Keratinocyte (primary cell): ENCODE measurements around the gene ANKRD44. TPM values are rescaled to one million over a fixed set of nuclear protein-coding genes. Genes with fewer than 3 reads are reported as not detected.

ENCODE experiments used
- DNase-seq: peaks from one replicate; pipeline ENCODE4 v3.0.0-alpha.2; 2011; ENCODE audit warnings: low read depth, missing footprints, low spot score
- FAIRE-seq: peaks from 2 replicates; lab custom pipeline; 2011; peaks lifted over from hg19 to GRCh38; lab: Jason Lieb, UNC
- H2AFZ ChIP-seq: 2 replicates; pipeline ENCODE4 v1.6.0; 2012; ENCODE audit warnings: low read length, control low read depth, inconsistent platforms; ENCODE audit not compliant: control insufficient read depth
- H3K27ac ChIP-seq: 2 replicates; pipeline ENCODE4 v1.5.1; 2011; ENCODE audit warnings: low read length; ENCODE audit not compliant: control insufficient read depth, insufficient read depth
- H3K27me3 ChIP-seq: 3 replicates; pipeline ENCODE4 v1.6.0; 2011; ENCODE audit warnings: low read length; ENCODE audit not compliant: control insufficient read depth, insufficient read depth; ENCODE audit errors: extremely low read depth
- H3K36me3 ChIP-seq, 2 experiments: 2 replicates in 1 of 2; 3 replicates in 1 of 2; pipeline ENCODE4 v1.5.1; 2011; ENCODE audit warnings: low read length in 2 of 2, mild to moderate bottlenecking in 1 of 2; ENCODE audit not compliant: control insufficient read depth in 2 of 2, insufficient read depth in 2 of 2; ENCODE audit errors: extremely low read depth in 1 of 2
- H3K4me1 ChIP-seq: 3 replicates; pipeline ENCODE4 v1.5.1; 2011; ENCODE audit warnings: low read length; ENCODE audit not compliant: control insufficient read depth, insufficient read depth; ENCODE audit errors: extremely low read depth
- H3K4me2 ChIP-seq: 3 replicates; pipeline ENCODE4 v1.6.0; 2011; ENCODE audit warnings: low read depth, low read length; ENCODE audit not compliant: control insufficient read depth, insufficient read depth; ENCODE audit errors: extremely low read depth
- H3K4me3 ChIP-seq, 3 experiments: fragments of 200-600 bp in 1 of 3; sonication (generic) in 1 of 3; 2 replicates in 2 of 3; 3 replicates in 1 of 3; pipeline ENCODE4 v1.5.1; 2011 to 2016; ENCODE audit warnings: low read length in 3 of 3, mild to moderate bottlenecking in 3 of 3, control low read depth in 2 of 3, inconsistent platforms in 1 of 3, low read depth in 1 of 3, mixed read lengths in 1 of 3, mixed run types in 1 of 3, moderate library complexity in 1 of 3; ENCODE audit not compliant: control insufficient read depth in 2 of 3, insufficient read depth in 2 of 3; ENCODE audit errors: extremely low read depth in 1 of 3
- H3K79me2 ChIP-seq: 2 replicates; pipeline ENCODE4 v1.6.0; 2012; ENCODE audit warnings: low read length; ENCODE audit not compliant: control insufficient read depth, insufficient read depth
- H3K9ac ChIP-seq: 3 replicates; pipeline ENCODE4 v1.6.0; 2011; ENCODE audit warnings: low read length; ENCODE audit not compliant: control insufficient read depth, insufficient read depth; ENCODE audit errors: extremely low read depth
- H3K9me1 ChIP-seq: 3 replicates; pipeline ENCODE4 v1.6.0; 2011; ENCODE audit warnings: low read length; ENCODE audit not compliant: control insufficient read depth, insufficient read depth; ENCODE audit errors: extremely low read depth
- H3K9me3 ChIP-seq: 2 replicates; pipeline ENCODE4 v1.5.1; 2012; ENCODE audit warnings: low read depth, low read length; ENCODE audit not compliant: control insufficient read depth
- H4K20me1 ChIP-seq: 3 replicates; pipeline ENCODE4 v1.6.0; 2011; ENCODE audit warnings: low read length; ENCODE audit not compliant: control insufficient read depth, insufficient read depth; ENCODE audit errors: extremely low read depth
- EZH2 ChIP-seq: IDR thresholded peaks from one replicate; pipeline ENCODE4 v1.6.1; 2012; ENCODE audit warnings: inconsistent platforms, mild to moderate bottlenecking, low read length, moderate library complexity
- dilution Hi-C: fragments of 300-500 bp; cut with MboI; formaldehyde crosslinking; loops from one replicate; pipeline ENCODE4 v1.7.0; 2020; ENCODE audit warnings: low sequenced_read_pairs; ENCODE audit not compliant: extremely low pct_ligation_motif_present
- polyA plus RNA-seq, 5 experiments: library from polyadenylated mRNA; depleted of rRNA in 3 of 5; stranded (reverse) in 3 of 5; stranded (forward) in 1 of 5; unstranded in 1 of 5; fragments of >200 nt; gene quantifications; 1 replicate in 1 of 5; 2 replicates in 3 of 5; 3 replicates in 1 of 5; pipeline versions ENCODE4 v1.2.1 to v1.2.3, GENCODE V29; 2011 to 2012; ENCODE audit warnings: missing spikeins in 2 of 5, low read depth in 1 of 5, low replicate concordance in 1 of 5
- TF ChIP-seq, protein P1 (sequence below), 3 experiments: IDR thresholded peaks in 1 of 3; conservative IDR thresholded peaks in 1 of 3; optimal IDR thresholded peaks in 1 of 3; 2 replicates in 2 of 3; 3 replicates in 1 of 3; pipeline versions ENCODE3 to v1.5.1; 2011; ENCODE audit warnings: low read length in 3 of 3, mild to moderate bottlenecking in 3 of 3, moderate library complexity in 2 of 3, control low read depth in 1 of 3, inconsistent platforms in 1 of 3; ENCODE audit not compliant: insufficient read depth in 2 of 3; ENCODE audit errors: extremely low read depth in 1 of 3

Gene ANKRD44
- polyA plus RNA-seq, 1 donor (not counting 4 experiments of a cell fraction or from before 2014, with no cell fraction given): 0.35 TPM

DNA sequence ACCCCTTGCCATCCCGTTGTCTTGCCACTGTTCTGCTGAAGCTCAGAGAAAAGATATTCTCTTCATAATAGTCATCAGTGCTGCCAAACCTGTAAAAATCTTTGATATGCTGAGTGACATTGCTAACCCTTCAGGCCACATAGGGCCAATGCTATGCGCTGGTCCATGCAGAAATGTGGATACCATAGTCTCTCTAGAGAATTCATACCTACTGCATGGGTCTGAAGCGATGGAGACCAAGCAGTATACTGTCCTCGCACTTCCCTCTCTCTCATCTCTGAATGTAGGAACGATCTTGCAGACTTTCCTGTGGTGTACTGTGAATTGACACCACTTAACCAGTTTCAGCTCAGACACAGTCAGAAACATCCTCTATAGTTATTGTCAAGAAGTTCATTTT, 17.9 kb upstream of the ANKRD44 start:
- Histone ChIP-seq H3K4me2 (no peak overlapping the region), H3K9me1 (no peaks in the 10 kb centered on the region), H3K79me2 (no peaks in the 10 kb centered on the region), H4K20me1 (no peaks in the 10 kb centered on the region), H3K27ac (no peak overlapping the region), H3K9me3 (no peaks in the 10 kb centered on the region), H2AFZ (no peak overlapping the region), H3K4me3 (no peak overlapping the region), H3K4me1 (no peaks in the 10 kb centered on the region), H3K27me3 (no peaks in the 10 kb centered on the region), H3K9ac (no peak overlapping the region), H3K36me3 (no peaks in the 10 kb centered on the region)
- TF ChIP-seq, protein P1, sequence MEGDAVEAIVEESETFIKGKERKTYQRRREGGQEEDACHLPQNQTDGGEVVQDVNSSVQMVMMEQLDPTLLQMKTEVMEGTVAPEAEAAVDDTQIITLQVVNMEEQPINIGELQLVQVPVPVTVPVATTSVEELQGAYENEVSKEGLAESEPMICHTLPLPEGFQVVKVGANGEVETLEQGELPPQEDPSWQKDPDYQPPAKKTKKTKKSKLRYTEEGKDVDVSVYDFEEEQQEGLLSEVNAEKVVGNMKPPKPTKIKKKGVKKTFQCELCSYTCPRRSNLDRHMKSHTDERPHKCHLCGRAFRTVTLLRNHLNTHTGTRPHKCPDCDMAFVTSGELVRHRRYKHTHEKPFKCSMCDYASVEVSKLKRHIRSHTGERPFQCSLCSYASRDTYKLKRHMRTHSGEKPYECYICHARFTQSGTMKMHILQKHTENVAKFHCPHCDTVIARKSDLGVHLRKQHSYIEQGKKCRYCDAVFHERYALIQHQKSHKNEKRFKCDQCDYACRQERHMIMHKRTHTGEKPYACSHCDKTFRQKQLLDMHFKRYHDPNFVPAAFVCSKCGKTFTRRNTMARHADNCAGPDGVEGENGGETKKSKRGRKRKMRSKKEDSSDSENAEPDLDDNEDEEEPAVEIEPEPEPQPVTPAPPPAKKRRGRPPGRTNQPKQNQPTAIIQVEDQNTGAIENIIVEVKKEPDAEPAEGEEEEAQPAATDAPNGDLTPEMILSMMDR (optimal IDR thresholded peaks at IDR 0.05 in 1 of 3, IDR thresholded peaks at IDR 0.05 in 1 of 3, conservative IDR thresholded peaks at IDR 0.05 in 1 of 3; ENCODE audit: extremely low read depth in 1 of 3, insufficient read depth in 2 of 3, low read length in 3 of 3): no peak
- no peak for TF ChIP-seq EZH2
- FAIRE-seq (no peak), DNase-seq (no peak)
- dilution Hi-C loops: no loop called here

DNA sequence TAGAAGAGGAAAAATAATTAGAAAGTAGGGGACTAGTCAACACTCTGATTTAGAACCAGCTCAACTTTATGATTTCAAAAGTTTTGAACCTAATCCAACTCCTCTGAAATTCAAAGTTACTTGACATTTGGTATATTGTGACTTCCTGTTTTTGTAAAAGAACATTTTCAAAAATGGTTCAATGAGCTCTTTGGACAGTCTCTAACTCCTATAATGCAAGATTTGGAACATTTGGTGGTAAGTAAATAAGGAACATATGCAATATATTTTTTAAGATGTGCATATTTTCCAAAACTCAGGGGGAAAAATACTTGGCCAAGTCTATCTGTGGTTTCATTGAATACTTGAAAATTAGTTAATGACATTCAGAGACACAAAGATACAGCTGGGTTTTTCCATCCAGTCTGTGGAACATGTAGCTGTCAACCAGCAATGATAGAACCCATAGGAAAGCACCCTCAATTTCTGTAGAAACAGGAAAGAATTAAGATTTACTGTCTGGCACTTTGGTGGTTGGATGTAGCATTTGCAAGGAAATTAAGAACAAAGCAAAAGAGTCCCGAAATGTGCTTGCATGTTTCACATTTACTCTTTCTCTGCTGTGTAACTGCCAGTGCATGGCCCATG, 17.0 kb upstream of the ANKRD44 start:
- H3K9me1 ChIP-seq: no peaks in the 10 kb centered on the region
- DNase-seq (no peak), FAIRE-seq (no peak)
- H3K36me3 ChIP-seq: no peaks in the 10 kb centered on the region
- no peaks in the 10 kb centered on the region for H3K27me3 ChIP-seq
- no peak overlapping the region for H3K9ac ChIP-seq
- no peaks in the 10 kb centered on the region for H3K4me1 ChIP-seq
- no peak overlapping the region for H3K4me3 ChIP-seq
- no peak overlapping the region for H2AFZ ChIP-seq
- no peak overlapping the region for H3K27ac ChIP-seq
- TF ChIP-seq, protein P1 (optimal IDR thresholded peaks at IDR 0.05 in 1 of 3, IDR thresholded peaks at IDR 0.05 in 1 of 3, conservative IDR thresholded peaks at IDR 0.05 in 1 of 3; ENCODE audit: extremely low read depth in 1 of 3, insufficient read depth in 2 of 3, low read length in 3 of 3): no peak
- TF ChIP-seq EZH2: no peak
- no peaks in the 10 kb centered on the region for H3K9me3 ChIP-seq
- H4K20me1 ChIP-seq: no peaks in the 10 kb centered on the region
- H3K4me2 ChIP-seq: no peak overlapping the region
- dilution Hi-C loops: no loop called here
- no peaks in the 10 kb centered on the region for H3K79me2 ChIP-seq
